ENCODE results near the gene PACSIN3. TPM values are rescaled to one million over a fixed set of nuclear protein-coding genes. Genes with fewer than 3 reads are reported as not detected.

Gene PACSIN3
- total RNA-seq, 4 donors from 2014 or later: 11.2 to 47.4 (median 16.8) TPM

DNA sequence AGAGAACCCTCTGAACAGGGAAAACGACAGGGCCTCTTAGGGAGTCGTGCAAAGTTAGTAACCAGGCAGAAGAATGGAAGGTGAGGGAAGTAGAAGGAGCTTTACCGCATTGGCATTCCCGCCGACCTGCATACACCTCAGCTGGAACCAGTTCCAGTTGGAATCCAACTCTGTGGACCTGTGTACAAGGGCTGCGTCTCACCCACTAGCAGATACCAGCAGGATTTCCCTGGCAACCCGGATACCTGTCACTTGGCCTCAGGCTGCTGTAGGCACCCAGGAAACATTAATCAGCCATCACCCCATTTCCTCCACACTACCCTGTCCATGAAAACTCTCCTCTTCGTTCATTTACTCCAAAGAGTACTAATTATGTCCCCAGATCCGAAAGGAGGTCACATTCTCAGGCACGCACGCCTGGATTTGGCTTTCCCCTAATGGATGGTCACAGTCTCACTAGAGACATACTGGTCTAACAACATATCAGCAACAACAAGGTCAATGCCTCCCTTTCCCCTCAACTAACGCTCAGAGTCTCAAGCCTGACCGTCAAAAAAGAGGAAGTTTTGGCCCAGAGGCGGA is 10.4 kb downstream of the PACSIN3 start:
- DNase-seq (ENCODE audit: low spot score) (no peak), ATAC-seq (ENCODE audit: low FRiP score) (no peak)
- TF ChIP-seq, protein P1, sequence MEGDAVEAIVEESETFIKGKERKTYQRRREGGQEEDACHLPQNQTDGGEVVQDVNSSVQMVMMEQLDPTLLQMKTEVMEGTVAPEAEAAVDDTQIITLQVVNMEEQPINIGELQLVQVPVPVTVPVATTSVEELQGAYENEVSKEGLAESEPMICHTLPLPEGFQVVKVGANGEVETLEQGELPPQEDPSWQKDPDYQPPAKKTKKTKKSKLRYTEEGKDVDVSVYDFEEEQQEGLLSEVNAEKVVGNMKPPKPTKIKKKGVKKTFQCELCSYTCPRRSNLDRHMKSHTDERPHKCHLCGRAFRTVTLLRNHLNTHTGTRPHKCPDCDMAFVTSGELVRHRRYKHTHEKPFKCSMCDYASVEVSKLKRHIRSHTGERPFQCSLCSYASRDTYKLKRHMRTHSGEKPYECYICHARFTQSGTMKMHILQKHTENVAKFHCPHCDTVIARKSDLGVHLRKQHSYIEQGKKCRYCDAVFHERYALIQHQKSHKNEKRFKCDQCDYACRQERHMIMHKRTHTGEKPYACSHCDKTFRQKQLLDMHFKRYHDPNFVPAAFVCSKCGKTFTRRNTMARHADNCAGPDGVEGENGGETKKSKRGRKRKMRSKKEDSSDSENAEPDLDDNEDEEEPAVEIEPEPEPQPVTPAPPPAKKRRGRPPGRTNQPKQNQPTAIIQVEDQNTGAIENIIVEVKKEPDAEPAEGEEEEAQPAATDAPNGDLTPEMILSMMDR (IDR thresholded peaks at IDR 0.05): no peak

DNA sequence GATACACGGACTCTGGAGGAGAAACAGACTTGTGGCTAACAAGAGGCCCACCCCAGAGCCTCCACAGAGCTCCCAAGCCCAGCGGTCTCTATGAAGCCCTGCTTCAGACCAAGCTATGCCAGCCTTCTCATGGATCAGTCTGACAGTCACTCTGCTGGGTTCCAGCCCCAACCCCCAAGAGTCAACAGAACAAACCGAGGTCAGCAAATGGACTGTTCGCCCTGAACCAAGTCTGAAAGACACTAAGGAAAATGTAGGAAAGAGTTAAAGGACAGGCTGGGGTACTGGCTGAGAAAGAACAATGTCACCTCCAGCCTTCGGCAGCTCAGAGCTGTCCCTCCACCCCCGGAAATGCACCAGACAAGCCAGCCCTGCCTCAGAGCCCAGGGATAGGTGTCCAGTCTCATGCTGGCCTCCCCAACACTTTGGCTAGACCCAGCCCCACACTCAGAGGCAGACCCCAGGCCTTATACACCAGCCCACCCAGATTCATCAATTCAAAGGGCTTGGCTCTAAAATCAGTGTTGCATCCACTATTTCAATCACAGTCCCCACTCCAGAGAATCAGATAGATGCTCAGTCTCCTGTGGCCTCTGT is 13.4 kb downstream of the PACSIN3 start:
- DNase-seq (ENCODE audit: low spot score): no peak
- TF ChIP-seq, protein P1 (IDR thresholded peaks at IDR 0.05): no peak
- no peak for ATAC-seq (ENCODE audit: low FRiP score)

DNA sequence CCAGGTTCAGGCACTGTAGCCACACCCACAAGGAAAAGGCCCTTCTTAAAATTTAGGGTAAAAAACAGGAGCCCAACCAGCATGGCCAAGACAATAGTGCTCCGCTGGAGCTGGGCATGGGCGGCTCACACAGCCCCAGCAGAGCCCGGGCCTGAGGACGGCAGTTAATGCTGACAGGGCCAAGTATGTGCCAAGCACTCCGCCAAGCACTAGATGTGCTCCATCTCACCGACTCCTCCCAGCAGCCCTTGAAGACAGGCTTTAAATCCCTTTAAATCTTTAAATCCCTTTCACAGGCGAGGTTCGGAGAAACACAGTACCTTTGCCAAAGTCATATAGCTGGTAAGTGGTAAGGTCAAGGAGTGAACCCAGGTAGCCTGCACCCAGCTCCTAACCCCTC is 14.4 kb downstream of the PACSIN3 start:
- TF ChIP-seq, protein P1 (IDR thresholded peaks at IDR 0.05): no peak
- ATAC-seq (ENCODE audit: low FRiP score) (no peak), DNase-seq (ENCODE audit: low spot score) (no peak)

DNA sequence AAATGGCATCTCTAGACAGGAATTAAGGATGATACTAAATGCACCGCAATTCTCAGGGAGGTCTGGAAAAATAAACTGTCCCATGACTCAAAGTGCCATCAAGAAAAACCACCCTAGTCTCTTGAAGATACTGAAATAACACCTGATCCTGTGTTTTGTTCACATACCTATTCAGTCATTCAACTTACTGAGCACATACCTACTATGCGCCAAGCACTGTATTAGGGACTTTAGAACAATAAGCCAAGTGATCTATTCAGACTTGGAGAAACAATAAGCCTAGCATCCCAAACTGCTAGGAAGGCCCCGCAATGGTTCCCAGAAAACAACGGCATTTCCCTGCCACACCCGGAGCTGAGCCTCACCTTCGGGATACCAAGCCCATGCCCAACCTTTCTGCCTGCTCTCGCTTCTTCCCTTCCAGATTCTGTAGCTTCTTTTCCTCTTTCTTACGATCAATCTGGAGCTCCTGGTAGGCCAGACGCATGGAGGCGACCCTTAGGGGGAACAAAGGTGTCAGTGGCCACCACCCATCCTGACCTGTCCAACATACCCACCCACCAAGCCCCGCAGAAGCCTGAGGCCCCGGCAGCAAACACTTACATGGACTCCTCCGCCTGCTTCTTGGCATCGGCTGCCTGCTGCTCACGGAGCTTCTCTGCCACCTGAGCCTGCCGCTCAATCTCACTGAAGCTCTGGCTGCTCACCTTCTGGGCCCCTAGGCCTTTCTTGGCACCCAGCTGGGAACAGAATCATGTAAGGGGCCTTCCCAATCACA is 15.0 kb downstream of the PACSIN3 start:
- ATAC-seq (ENCODE audit: low FRiP score): no peak
- DNase-seq (ENCODE audit: low spot score): no peak
- TF ChIP-seq, protein P1 (IDR thresholded peaks at IDR 0.05): no peak

DNA sequence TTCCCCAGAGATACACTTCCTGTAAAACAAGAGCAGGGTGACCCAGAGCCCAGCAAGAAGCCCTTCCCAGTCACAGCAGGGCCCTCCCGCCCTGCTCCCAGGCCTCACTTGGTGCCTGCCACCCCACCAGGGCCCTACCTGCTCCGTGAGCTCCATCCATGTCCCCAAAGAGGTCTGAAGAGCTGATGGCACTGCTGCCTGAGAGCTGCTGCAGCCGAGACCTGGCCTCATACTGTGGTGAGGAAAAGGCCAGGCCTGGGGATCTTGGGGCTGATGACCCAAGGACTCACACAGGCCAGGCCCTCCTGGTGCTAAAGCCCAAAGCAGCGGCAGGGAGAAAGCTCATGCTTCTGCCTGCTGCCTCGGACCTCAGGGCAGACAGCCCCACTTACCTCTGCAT is 19.9 kb downstream of the PACSIN3 start:
- no peak for ATAC-seq (ENCODE audit: low FRiP score)
- TF ChIP-seq, protein P1 (IDR thresholded peaks at IDR 0.05): no peak

DNA sequence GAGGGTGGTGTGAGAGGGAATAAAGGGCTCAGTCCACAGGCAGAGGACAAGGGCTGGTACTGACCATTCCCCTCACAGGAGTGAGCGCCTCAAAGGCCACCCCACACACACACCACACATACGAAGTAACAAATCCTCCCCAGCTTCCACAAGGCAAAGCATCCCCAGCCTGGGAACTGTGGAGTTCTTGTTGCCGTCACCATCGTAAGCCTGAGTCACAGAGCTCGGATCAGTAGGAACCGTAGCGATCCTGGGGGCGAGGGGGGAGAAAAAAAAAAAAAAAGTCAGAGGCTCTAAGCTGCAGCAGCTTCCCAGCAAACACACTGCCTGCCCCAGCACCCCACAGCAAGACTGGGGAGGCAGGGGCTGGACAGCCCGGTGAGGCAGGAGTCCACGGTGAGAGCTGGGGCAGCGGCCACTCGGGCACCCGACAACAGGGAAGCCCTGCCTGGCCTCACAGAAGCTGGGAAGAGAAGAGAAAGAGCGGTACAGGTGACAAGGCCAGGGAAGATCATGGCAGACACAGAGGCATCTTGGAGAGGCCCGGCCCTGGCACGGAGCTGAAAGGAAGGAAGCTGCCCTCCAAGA is 20.9 kb downstream of the PACSIN3 start:
- no peak for DNase-seq (ENCODE audit: low spot score)
- no peak for ATAC-seq (ENCODE audit: low FRiP score)
- TF ChIP-seq, protein P1 (IDR thresholded peaks at IDR 0.05): no peak

More for the DNA sequence above, 19.9 kb downstream of the PACSIN3 start:
- no peak for DNase-seq (ENCODE audit: low spot score)

Data from omental fat pad (tissue), 4 donors.